Hepatocyte (in vitro differentiated cells): ENCODE results near the gene ZIM2.
"Not testable (repeated sequence)": the region's sequence is repeated elsewhere in the genome, so short reads cannot be mapped to it uniquely, and the experiment has no call there.

Source experiments
- CTCF ChIP-seq: fragments of 200-600 bp; sonication (generic); IDR thresholded peaks from 2 replicates; pipeline ENCODE4 v1.5.1; 2016; ENCODE audit warnings: antibody characterized with exemption, mild to moderate bottlenecking; ENCODE audit not compliant: poor library complexity
- EZH2 ChIP-seq: fragments of 200-600 bp; sonication (generic); IDR thresholded peaks from 2 replicates; pipeline ENCODE4 v1.6.1; 2016; ENCODE audit warnings: antibody characterized with exemption, mild to moderate bottlenecking, borderline replicate concordance

GRCh38 chr19:56852361-56852760 lies 11.8 kb upstream of the ZIM2 start:
- not testable (repeated sequence) for TF ChIP-seq CTCF, EZH2
